ENCODE results near the gene ATF6B.
A peak's percentile ranks its signal among the peaks of the same experiment; 100 is the strongest.

Gene ATF6B

DNA sequence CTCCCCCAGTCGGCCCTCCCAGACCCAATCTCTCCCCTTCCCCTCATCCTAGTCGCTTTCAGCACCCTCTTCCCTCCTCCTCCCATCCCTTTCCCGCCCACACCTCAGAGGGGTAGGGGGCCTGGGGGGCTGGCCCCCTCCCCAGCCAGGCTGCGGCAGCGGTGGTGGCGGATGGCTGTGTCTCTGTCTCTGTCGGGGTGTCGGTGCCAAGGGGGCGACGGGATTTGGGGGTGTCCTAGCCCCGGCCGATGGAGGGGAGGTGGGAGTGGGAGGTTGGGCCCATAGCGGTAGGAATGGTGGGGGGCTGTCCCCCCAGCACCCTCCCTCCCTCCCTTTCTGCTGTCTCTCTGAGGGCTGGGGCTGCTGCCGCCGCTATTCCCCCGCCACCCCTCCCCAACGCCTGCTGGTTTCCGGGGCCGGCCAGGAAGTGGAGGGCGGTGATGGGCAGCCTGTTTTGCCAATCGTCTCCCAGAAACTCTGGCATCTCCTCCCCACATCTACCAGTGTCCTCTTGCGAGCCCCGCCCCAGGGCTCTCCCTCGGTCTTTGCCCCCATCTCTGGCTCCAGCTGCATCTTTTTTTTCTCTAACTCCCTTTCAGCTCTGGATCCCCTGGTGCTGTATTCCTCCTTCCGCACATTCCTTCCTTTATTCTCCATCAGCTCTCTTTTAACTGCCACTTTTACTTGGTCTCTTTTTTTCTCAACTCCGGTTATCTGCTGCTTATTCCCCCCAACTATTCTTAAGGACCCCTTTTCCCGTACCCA is 47.8 kb upstream of the ATF6B start, which contains the start of gene AGPAT1:
Gene AGPAT1 (minus strand): TSS at position 374 of the 765 bp plus-strand sequence. CDS start 4,588 bp downstream, outside the sequence.
- Histone ChIP-seq H3K9ac (ENCODE audit: low read depth, low read length, poor library complexity, severe bottlenecking) (peak within 1 kb of the TSS; percentile 98), H3K4me3 (ENCODE audit: low read length, poor library complexity, severe bottlenecking) (peak within 1 kb of the TSS; percentile 88), H3K36me3 (ENCODE audit: insufficient read depth, low read length) (no peaks in the 10 kb centered on the region), H2AFZ (ENCODE audit: low read length) (peak within 1 kb of the TSS; percentile 74), H3K4me1 (ENCODE audit: insufficient read depth, low read length, poor library complexity, severe bottlenecking) (peaks cover 47% of the 10 kb centered on the region), H3F3A (ENCODE audit: low read depth) (peaks cover 4% of the 10 kb centered on the region; the same call in 1 of the 2 replicates), H3K4me2 (ENCODE audit: low read depth, low read length, poor library complexity, severe bottlenecking) (peak within 1 kb of the TSS; percentile 88), H4K20me1 (ENCODE audit: insufficient read depth, low read length, poor library complexity, severe bottlenecking) (no peaks in the 10 kb centered on the region), H3K9me3 (ENCODE audit: insufficient read depth, low read depth, low read length) (no peaks in the 10 kb centered on the region), H3K9me2 (replicated peaks; ENCODE audit: low read depth, low read length) (no peaks in the 10 kb centered on the region), H3K79me2 (ENCODE audit: insufficient read depth, low read length) (peaks cover 57% of the 10 kb centered on the region), H3K27me3 (ENCODE audit: insufficient read depth, low read length, poor library complexity, severe bottlenecking) (no peaks in the 10 kb centered on the region)
- TF ChIP-seq EZH2phosphoT487 (IDR thresholded peaks at IDR 0.05; ENCODE audit: borderline replicate concordance) (no peak), CTCF (conservative IDR thresholded peaks at IDR 0.05; ENCODE audit: low read length) (no peak)

- peaks cover 4% of the 10 kb centered on the region; the same call in 1 of the 2 replicates for H3F3A ChIP-seq (ENCODE audit: low read depth)
- no peaks in the 10 kb centered on the region for H3K36me3 ChIP-seq (ENCODE audit: insufficient read depth, low read length)
- H3K4me3 ChIP-seq (ENCODE audit: low read length, poor library complexity, severe bottlenecking), result peak overlapping the region; percentile 88
- peak overlapping the region; percentile 85 for H3K4me2 ChIP-seq (ENCODE audit: low read depth, low read length, poor library complexity, severe bottlenecking)
- H3K79me2 ChIP-seq (ENCODE audit: insufficient read depth, low read length), result peaks cover 52% of the 10 kb centered on the region
- peak overlapping the region; percentile 98 for H3K9ac ChIP-seq (ENCODE audit: low read depth, low read length, poor library complexity, severe bottlenecking)
- TF ChIP-seq CTCF (conservative IDR thresholded peaks at IDR 0.05; ENCODE audit: low read length), result no peak
- no peak for TF ChIP-seq EZH2phosphoT487 (IDR thresholded peaks at IDR 0.05; ENCODE audit: borderline replicate concordance)
- no peaks in the 10 kb centered on the region for H3K9me2 ChIP-seq (replicated peaks; ENCODE audit: low read depth, low read length)
- H3K27me3 ChIP-seq (ENCODE audit: insufficient read depth, low read length, poor library complexity, severe bottlenecking), result no peaks in the 10 kb centered on the region
- H4K20me1 ChIP-seq (ENCODE audit: insufficient read depth, low read length, poor library complexity, severe bottlenecking), result no peaks in the 10 kb centered on the region
- H3K4me1 ChIP-seq (ENCODE audit: insufficient read depth, low read length, poor library complexity, severe bottlenecking), result peaks cover 47% of the 10 kb centered on the region
- no peaks in the 10 kb centered on the region for H3K9me3 ChIP-seq (ENCODE audit: insufficient read depth, low read depth, low read length)
- no peak overlapping the region for H2AFZ ChIP-seq (ENCODE audit: low read length)
Observed at GRCh38 chr6:32175322-32175710, 47.3 kb upstream of the ATF6B start.

- peaks cover 43% of the 10 kb centered on the region for H3K79me2 ChIP-seq (ENCODE audit: insufficient read depth, low read length)
- H3K4me2 ChIP-seq (ENCODE audit: low read depth, low read length, poor library complexity, severe bottlenecking), result peak overlapping the region; percentile 85
- peaks cover 40% of the 10 kb centered on the region for H3K4me1 ChIP-seq (ENCODE audit: insufficient read depth, low read length, poor library complexity, severe bottlenecking)
- H4K20me1 ChIP-seq (ENCODE audit: insufficient read depth, low read length, poor library complexity, severe bottlenecking), result no peaks in the 10 kb centered on the region
- TF ChIP-seq EZH2phosphoT487 (IDR thresholded peaks at IDR 0.05; ENCODE audit: borderline replicate concordance) (no peak), CTCF (conservative IDR thresholded peaks at IDR 0.05; ENCODE audit: low read length) (no peak)
- H3F3A ChIP-seq (ENCODE audit: low read depth), result peaks cover 4% of the 10 kb centered on the region; the same call in 1 of the 2 replicates
- no peaks in the 10 kb centered on the region for H3K36me3 ChIP-seq (ENCODE audit: insufficient read depth, low read length)
- H3K4me3 ChIP-seq (ENCODE audit: low read length, poor library complexity, severe bottlenecking), result peak overlapping the region; percentile 88
- no peak overlapping the region for H2AFZ ChIP-seq (ENCODE audit: low read length)
- no peaks in the 10 kb centered on the region for H3K9me3 ChIP-seq (ENCODE audit: insufficient read depth, low read depth, low read length)
- peak overlapping the region; percentile 8 for H3K9ac ChIP-seq (ENCODE audit: low read depth, low read length, poor library complexity, severe bottlenecking)
- no peaks in the 10 kb centered on the region for H3K9me2 ChIP-seq (replicated peaks; ENCODE audit: low read depth, low read length)
- no peaks in the 10 kb centered on the region for H3K27me3 ChIP-seq (ENCODE audit: insufficient read depth, low read length, poor library complexity, severe bottlenecking)
Observed at GRCh38 chr6:32174416-32174815, 46.4 kb upstream of the ATF6B start.
